ENCODE measurements around the gene PYGB. TPM values are rescaled to one million over a fixed set of nuclear protein-coding genes. Genes with fewer than 3 reads are reported as not detected.

Gene PYGB
- total RNA-seq, 1 donor from 2014 or later = 57.9 TPM

DNA sequence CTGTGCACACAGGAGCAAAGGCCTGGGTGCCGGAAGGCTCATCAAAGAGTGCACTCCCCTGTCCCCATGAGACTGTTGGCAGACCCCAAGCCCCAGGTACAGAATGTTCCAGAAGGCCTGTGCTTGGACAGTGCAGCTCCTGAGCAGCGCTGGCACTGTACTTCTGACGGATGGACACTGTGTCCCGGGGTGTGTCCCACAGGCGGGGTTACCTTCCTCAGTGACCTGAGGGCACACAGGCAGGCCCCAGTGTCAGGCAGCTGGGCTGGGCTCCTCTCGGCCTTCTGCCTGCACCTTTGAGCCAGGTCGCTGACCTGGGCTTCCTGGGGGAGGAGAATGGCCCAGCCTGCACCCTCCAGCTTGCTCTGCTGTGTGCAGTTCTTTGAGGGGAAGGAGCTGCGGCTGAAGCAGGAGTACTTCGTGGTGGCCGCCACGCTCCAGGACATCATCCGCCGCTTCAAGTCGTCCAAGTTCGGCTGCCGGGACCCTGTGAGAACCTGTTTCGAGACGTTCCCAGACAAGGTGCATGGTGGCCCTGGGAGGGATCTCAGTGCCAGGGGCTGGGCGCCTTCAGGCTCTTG, 30.1 kb downstream of the PYGB start:
- no peaks in the 10 kb centered on the region for H3K9me3 Mint-ChIP-seq (ENCODE audit: unreplicated experiment)
- DNase-seq (ENCODE audit: low spot score) = no peak

GRCh38 chr20:25278636-25279361, 30.9 kb downstream of the PYGB start:
- Mint-ChIP-seq H3K9me3 (ENCODE audit: unreplicated experiment) (no peaks in the 10 kb centered on the region), H3K27me3 (ENCODE audit: unreplicated experiment) (peaks cover 15% of the 10 kb centered on the region), H3K36me3 (ENCODE audit: low read depth, unreplicated experiment) (peaks cover 22% of the 10 kb centered on the region), H3K27ac (ENCODE audit: unreplicated experiment) (no peak overlapping the region), H3K4me3 (ENCODE audit: unreplicated experiment) (no peak overlapping the region), H3K4me1 (ENCODE audit: unreplicated experiment) (no peaks in the 10 kb centered on the region)
- no peak for DNase-seq (ENCODE audit: low spot score)
- TF ChIP-seq, protein P1, sequence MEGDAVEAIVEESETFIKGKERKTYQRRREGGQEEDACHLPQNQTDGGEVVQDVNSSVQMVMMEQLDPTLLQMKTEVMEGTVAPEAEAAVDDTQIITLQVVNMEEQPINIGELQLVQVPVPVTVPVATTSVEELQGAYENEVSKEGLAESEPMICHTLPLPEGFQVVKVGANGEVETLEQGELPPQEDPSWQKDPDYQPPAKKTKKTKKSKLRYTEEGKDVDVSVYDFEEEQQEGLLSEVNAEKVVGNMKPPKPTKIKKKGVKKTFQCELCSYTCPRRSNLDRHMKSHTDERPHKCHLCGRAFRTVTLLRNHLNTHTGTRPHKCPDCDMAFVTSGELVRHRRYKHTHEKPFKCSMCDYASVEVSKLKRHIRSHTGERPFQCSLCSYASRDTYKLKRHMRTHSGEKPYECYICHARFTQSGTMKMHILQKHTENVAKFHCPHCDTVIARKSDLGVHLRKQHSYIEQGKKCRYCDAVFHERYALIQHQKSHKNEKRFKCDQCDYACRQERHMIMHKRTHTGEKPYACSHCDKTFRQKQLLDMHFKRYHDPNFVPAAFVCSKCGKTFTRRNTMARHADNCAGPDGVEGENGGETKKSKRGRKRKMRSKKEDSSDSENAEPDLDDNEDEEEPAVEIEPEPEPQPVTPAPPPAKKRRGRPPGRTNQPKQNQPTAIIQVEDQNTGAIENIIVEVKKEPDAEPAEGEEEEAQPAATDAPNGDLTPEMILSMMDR (IDR thresholded peaks at IDR 0.05; ENCODE audit: unreplicated experiment) = no peak

More for the DNA sequence above, 30.1 kb downstream of the PYGB start:
- peaks cover 21% of the 10 kb centered on the region for H3K36me3 Mint-ChIP-seq (ENCODE audit: low read depth, unreplicated experiment)
- no peaks in the 10 kb centered on the region for H3K4me1 Mint-ChIP-seq (ENCODE audit: unreplicated experiment)
- H3K27me3 Mint-ChIP-seq (ENCODE audit: unreplicated experiment) = peaks cover 12% of the 10 kb centered on the region
- no peak overlapping the region for H3K27ac Mint-ChIP-seq (ENCODE audit: unreplicated experiment)
- no peak overlapping the region for H3K4me3 Mint-ChIP-seq (ENCODE audit: unreplicated experiment)
- TF ChIP-seq, protein P1 (IDR thresholded peaks at IDR 0.05; ENCODE audit: unreplicated experiment) = no peak

GRCh38 chr20:25279403-25279802, 31.5 kb downstream of the PYGB start:
- H3K4me1 Mint-ChIP-seq (ENCODE audit: unreplicated experiment) = no peaks in the 10 kb centered on the region
- peaks cover 15% of the 10 kb centered on the region for H3K27me3 Mint-ChIP-seq (ENCODE audit: unreplicated experiment)
- peaks cover 20% of the 10 kb centered on the region for H3K36me3 Mint-ChIP-seq (ENCODE audit: low read depth, unreplicated experiment)
- TF ChIP-seq, protein P1 (IDR thresholded peaks at IDR 0.05; ENCODE audit: unreplicated experiment) = no peak
- no peaks in the 10 kb centered on the region for H3K9me3 Mint-ChIP-seq (ENCODE audit: unreplicated experiment)
- H3K4me3 Mint-ChIP-seq (ENCODE audit: unreplicated experiment) = no peak overlapping the region
- DNase-seq (ENCODE audit: low spot score) = no peak
- H3K27ac Mint-ChIP-seq (ENCODE audit: unreplicated experiment) = no peak overlapping the region

DNA sequence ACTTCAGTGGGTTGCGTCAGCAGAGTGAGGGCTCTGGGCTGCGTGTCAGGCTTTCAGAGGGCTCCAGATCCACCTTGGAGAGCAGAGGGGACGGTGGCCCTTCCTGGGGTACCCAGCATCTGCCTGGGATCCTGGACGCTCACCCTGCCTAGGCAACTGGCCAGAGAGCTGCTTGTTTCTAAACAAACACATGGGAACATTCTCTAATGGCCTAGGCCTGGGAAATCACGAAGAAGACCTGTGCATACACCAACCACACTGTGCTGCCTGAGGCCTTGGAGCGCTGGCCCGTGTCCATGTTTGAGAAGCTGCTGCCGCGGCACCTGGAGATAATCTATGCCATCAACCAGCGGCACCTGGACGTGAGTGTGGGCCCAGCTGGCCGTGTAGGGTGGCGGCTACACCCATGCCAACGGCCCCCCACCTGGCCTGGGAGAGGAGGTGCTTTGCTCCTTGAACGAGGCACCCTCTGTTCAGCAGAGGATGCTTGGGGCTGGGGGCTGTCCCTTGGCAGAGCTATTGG, 32.2 kb downstream of the PYGB start:
- no peak overlapping the region for H3K4me3 Mint-ChIP-seq (ENCODE audit: unreplicated experiment)
- peaks cover 15% of the 10 kb centered on the region for H3K27me3 Mint-ChIP-seq (ENCODE audit: unreplicated experiment)
- H3K9me3 Mint-ChIP-seq (ENCODE audit: unreplicated experiment) = no peaks in the 10 kb centered on the region
- no peaks in the 10 kb centered on the region for H3K4me1 Mint-ChIP-seq (ENCODE audit: unreplicated experiment)
- DNase-seq (ENCODE audit: low spot score) = no peak
- no peak overlapping the region for H3K27ac Mint-ChIP-seq (ENCODE audit: unreplicated experiment)
- TF ChIP-seq, protein P1 (IDR thresholded peaks at IDR 0.05; ENCODE audit: unreplicated experiment) = no peak
- peaks cover 20% of the 10 kb centered on the region for H3K36me3 Mint-ChIP-seq (ENCODE audit: low read depth, unreplicated experiment)
